OCI-M2 (cell line): ENCODE data around the gene BNIP5.

ENCODE experiments used
- DNase-seq: peaks from one replicate; lab custom pipeline; 2025; ENCODE audit not compliant: unreplicated experiment; lab: John Stamatoyannopoulos, UW

Gene BNIP5

DNA sequence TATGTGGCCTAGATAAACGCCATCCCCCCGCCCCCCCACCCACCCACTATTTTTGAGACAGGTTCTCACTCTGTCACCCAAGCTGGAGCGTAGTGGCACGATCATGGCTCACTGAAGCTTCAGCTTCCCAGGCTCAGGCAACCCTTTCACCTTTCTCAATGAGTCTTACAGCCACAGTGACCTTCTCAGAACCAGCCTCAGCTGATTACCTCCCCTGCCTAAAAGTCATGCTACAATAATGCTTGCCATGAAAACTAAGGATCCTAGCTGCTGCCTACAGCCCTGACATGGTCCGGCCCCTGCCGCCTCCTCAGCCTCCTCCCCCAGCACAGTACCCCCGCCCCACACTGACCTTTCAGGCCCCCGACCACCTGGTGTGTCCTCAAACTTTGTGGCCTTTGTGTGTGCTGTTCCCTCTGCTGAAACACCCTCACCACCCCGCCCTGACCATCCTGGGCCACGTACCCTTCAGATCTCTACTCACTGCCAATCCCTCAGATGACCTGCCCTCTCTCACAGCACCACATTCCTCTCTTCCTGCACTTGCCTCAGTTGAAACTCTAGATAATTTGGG lies 35.5 kb downstream of the BNIP5 start:
- DNase-seq = no peak

DNA sequence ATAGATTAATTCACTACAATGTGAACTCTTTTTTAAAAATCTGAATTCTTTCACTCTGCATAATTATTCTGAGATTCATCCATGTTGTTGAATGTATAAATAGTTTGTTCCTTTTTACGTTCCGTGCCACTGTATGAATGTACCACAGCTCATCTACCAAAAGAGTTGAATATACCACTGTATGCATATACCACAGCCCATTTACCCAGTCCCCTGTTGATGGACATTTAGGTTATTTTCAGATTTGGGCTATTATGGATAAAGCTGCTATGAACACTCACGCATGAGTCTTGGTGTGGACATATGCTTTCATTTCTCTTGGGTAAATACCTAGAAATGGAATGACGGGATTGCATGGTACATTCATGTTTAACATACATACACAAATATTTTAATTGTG lies 38.7 kb downstream of the BNIP5 start:
- DNase-seq = no peak

DNA sequence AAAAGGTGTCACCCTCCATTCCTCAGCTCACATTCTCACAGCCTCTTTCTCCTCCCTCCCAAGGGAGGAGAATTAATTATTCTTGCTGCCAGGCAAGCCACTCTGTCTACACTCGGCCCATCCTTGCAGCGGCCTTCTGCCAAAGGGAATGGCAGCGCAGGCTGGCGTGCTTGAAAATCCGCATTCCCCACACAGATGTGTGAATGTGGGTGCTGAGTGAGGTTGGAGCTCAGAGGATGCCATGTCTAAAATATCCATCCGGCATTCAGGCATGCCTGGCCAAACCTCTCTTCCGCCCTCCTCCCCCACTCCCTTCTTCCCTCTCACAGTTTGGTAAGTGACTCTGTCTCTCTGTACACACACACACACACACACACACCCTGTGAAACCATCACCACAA lies 39.2 kb downstream of the BNIP5 start:
- no peak for DNase-seq

DNA sequence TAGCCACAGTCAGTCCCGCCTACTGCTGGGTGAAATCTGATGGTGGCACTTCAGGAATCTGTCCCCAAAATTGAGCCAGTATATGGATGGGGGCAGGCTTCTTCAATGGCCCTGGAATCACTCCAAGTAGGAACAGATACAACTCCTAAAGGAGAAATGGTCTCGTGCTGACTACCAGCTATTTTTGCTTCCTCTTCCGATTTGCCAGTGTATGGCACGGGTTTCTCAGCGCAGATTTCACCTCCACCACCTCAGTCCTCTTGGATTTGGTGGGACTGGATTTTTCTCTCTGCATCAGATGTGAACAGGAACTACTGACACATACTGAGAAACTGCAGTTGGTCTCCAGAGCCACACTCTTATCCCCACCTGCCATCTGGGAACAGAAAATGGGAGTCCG lies 39.6 kb downstream of the BNIP5 start:
- DNase-seq = no peak

DNA sequence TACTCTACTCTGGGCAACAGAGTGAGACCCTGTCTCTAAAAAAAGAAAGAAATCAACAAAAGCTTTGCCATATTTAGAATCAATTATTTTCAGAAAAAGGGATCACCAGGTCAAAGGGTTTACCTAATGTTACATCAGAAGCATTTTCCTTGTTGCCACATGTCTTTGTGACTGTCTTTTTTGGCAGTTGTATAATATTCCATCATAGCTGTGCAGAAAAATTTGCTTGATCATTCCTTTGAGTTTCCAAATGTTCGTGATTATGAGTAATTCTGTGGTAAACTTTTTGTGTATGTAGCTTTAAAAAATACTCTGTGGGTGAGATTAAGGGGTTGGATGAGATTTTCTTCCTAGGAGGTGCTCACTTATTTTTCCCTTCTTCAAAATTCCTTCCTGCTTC lies 40.4 kb downstream of the BNIP5 start:
- no peak for DNase-seq

DNA sequence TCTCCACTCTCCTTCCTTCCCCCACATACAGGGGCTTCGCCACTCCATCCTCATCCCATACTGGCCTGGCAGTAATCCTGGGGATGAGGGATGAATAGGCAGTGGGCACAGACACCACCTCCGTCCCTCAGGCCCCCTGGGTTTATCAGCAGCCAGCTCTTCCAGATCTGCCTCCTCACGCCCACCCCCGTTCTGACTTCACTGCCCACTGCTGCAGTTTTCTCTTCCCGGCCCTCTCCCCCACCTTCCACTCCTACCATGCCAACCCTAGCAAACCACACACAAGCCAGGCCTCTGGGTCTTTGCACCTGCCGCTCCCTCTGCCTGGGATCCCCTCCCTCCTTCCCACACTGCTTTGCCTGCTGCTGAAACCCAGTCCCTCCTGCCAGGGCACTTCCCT lies 44.5 kb downstream of the BNIP5 start:
- DNase-seq = no peak

DNA sequence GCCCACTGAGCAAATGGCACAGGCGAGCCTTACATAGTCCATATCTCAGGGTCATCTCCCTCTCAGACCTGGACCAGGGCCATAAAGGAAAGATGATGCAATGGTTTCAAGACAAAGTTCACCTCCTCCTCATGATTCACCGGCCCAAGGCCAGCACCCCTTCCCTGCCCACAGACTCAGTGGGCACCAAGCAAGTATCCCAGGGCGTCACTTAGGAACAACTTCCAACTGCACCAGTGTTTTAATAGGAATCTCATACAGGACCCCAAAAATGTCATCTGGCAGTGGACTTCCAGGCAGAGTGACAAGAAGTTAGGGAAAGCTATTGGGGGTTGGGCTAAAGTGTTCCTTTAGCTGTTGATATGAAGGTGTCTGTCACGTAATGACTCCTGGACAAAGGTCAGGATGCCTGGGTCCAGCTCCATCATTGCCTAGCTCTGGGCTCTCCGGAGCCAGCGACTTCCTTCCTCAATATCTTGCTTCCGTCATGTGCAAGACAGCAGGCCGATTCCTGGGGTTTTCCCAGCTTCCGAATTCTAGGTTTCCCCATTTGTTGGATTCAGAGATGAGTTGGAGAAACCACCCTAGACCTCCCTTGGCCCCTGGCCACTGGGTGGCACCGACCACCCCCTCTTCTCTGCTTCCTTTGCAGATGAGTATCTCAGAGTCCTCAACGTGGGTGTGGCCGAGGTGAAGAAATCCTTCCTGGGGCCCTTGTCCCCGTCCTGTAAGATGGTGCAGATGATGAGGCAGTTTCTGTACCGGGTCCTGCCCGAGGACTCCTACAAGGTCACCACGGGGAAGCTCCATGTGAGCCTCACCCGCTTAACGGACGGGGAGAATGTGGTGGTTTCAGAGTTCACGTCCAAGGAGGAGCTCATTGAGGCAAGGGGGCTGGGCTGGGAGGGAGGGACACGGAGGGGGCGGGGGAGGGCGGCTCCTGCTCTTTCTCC lies 45.7 kb downstream of the BNIP5 start:
- DNase-seq = no peak

- DNase-seq = no peak
These were observed 47.3 kb downstream of the BNIP5 start for GRCh38 chr6:36289281-36289878.

- DNase-seq = no peak
These were observed 49.8 kb downstream of the BNIP5 start for GRCh38 chr6:36286858-36287257.

- no peak for DNase-seq
These were observed 50.9 kb downstream of the BNIP5 start for GRCh38 chr6:36285797-36286196.

DNA sequence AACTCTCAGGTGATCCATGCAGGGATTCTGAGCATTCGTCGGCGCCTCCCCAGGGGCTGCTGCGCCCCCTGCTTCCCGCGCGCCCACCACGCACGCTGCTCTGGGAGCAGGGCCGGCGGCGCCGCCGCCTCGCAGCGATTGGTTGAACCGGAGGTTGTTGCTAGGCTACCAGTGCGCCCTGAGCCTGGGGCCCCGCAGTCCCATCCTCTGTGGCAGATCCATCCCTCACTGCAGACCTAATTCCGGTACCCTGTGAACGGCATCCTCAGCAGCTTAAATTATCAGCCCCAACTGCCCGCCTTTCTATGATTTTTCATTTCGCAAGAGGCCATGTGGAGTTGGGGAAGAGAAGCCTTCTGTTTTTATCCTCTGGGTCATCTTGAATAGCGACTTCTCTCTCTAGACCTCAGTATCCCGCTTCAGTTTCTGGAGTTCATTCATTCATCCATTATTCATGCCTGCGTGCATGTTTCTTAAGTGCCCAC lies 51.5 kb downstream of the BNIP5 start:
- DNase-seq = no peak

DNA sequence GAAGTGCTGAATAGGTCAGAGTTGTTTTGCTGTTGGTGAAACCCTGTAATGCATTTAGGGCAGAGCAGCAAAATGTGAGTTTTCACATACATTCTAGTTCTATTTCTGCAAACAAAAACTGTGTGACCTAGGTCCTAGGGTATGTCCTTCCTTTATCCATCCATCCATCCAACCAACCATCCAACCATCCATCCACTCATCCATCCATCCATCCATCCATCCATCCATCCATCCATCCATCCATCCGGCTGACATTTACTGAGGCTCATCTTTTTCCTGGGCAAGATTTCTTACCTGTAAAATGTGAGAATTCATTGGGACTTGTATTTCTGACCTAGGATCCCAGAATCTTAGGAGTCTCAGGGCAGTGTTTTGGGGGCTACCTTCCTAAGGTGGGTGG lies 52.3 kb downstream of the BNIP5 start:
- no peak for DNase-seq

- no peak for DNase-seq
These were observed 53.1 kb downstream of the BNIP5 start for GRCh38 chr6:36283608-36284007.

- DNase-seq = no peak
These were observed 55.7 kb downstream of the BNIP5 start for GRCh38 chr6:36280983-36281382.

DNA sequence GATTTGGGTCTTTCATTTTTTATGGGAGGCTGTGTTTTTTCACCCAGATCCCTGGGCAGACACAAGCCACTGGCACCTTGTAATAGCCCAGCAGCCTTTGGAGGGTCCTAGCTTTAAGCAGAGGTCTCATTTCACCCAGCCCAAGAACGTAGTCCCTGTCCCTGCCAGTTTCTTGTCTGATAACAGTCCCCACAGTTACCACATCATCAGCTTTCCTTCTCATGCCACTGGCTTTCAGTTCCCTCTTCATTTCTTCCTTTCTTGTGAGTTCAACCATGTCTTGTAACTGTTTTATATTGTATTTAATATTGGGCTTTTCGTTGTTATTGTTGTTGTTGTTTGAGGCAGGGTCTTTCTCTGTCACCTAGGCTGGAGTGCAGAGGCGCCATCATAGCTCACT lies 56.2 kb downstream of the BNIP5 start:
- no peak for DNase-seq

DNA sequence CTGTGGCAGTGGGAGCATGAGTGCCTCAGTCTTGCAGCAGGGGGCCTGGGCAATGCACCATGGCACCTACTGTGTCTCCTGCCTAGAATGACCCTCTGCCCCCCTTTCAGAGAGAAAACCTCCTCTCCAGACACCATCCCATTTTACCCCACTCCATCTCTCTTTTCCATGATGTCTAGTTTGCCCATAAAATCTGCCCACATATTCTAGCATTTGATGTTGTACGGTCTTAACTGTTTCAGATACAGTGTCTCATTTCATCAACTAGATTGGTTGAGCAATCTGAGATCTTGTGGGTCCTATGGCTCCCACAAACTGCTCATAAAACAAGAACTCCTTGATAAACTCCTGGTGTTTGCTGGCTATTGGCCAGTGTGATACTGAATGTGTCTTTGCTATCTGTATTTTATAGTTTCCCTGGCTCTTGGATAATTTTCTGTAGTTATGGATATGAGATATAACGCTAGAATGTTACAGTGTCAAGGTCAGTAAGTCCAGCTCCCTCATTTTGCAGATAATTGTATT lies 58.7 kb downstream of the BNIP5 start:
- no peak for DNase-seq

DNA sequence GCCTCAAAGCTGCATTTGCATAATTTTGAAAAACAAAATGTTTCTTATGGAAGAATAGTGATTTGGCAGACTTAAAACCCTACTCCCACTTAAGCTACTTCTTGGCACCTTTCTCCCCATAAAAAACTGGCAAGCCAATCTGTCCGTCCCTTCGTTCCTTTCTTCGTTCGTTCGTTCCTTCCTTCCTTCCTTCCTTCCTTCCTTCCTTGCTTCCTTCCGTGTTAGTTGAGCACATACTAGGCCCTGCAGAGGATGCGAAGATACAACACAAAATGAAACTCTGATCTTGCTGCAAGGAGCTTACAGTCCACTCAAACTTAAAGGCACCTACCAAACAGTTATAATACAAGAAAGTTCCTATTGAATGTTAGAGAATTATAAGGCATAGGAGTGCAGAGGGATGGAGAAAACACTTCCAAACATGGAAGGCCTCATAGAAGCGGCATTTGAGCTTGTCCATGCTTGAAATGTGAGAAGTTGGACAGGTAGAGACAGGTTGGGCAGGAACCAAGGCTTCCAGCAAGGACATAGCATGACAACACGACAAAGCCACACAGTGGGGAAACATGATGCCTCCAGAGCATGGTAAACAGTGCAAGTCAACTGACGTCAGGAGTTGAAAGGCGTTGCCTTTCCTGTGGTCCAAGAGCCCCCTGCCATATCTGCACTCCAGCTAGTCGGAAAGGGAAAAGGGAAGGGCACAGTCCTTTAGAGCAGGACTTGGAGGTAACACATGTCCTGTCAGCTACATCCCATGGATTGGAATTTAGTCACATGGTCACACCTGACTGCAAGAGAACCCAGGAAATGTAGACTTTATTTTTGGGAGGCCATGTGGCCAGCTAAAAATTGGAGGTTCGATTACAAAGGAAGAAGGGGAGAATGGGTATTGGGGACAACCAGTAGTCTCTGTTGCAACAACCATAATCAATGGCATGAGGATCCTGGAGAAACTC lies 59.8 kb downstream of the BNIP5 start:
- DNase-seq = no peak

GRCh38 chr6:36273802-36274514 lies 62.7 kb downstream of the BNIP5 start:
- no peak for DNase-seq

DNA sequence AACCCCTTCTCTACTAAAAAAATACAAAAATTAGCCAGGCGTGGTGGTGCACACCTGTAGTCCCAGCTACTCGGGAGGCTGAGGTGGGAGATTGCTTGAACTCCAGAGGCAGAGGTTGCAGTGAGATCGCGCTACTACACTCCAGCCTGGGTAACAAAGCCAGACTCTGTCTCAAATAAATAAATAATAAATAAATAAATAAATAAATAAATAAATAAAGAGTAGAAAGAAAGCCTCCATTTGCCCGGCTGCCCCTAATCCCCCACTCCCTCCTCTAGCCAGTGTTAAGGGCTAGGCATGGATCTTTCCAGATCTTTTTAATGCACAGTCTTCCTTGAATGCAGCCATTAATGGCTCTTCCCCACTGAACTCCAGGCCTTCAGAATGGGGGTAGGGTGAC lies 63.6 kb downstream of the BNIP5 start:
- DNase-seq = no peak

GRCh38 chr6:36272234-36272633 lies 64.5 kb downstream of the BNIP5 start:
- DNase-seq = no peak
